Hematopoietic multipotent progenitor cell treated with erythropoietin and hydrocortisone succinate and interleukin-3 and kit ligand, for 6 days (in vitro differentiated cells): ENCODE data around the gene ZNF646.

Experiments used
- DNase-seq: peaks from one replicate; pipeline ENCODE4 v3.0.0-alpha.2; 2015

The ZNF646 gene

DNA sequence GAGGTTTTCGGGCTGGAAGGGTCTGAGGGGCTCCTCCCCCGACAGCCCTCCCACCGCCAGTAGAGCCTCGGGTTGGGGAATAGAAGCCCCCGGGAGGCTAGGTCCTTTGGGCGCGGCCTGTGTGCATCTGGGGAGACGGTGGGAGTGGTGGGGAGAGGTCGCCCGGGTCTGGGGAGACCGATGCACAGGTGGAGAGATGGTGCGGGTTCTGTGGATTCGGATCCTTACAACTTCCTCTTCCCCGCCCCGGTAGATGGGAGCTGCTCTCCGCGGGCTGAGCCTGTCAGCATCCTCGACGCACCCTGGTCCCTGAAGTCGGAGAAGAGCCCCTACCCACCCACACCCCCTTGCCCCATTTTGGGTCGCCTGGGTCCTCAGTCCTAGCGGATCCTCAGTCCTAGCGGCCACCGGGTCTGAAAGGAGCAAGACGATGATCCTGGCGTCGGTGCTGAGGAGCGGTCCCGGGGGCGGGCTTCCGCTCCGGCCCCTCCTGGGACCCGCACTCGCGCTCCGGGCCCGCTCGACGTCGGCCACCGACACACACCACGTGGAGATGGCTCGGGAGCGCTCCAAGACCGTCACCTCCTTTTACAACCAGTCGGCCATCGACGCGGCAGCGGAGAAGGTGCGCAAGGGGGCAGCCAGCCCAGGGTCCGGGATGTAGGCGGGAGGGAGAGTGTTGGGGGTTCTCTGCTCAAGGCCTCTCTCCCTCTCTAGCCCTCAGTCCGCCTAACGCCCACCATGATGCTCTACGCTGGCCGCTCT lies 34.8 kb downstream of the ZNF646 start:
- no peak for DNase-seq

DNA sequence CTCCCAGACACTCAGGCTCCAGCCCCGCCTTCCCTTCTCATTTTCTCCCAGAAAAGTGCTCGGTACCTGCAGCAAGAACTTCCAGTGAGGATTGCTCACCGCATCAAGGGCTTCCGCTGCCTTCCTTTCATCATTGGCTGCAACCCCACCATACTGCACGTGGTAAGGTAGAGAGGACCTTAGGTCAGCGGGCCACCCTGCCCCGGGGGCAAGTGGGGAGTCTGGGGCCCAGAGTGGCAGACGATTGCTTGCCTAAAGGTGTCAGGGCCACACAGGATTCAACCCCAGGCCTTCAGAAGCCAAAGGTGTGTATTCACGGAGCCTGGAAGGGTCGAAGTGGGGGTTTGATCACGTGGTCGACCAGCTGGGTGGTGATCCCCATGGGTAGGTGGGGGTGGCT lies 35.4 kb downstream of the ZNF646 start:
- DNase-seq: no peak

DNA sequence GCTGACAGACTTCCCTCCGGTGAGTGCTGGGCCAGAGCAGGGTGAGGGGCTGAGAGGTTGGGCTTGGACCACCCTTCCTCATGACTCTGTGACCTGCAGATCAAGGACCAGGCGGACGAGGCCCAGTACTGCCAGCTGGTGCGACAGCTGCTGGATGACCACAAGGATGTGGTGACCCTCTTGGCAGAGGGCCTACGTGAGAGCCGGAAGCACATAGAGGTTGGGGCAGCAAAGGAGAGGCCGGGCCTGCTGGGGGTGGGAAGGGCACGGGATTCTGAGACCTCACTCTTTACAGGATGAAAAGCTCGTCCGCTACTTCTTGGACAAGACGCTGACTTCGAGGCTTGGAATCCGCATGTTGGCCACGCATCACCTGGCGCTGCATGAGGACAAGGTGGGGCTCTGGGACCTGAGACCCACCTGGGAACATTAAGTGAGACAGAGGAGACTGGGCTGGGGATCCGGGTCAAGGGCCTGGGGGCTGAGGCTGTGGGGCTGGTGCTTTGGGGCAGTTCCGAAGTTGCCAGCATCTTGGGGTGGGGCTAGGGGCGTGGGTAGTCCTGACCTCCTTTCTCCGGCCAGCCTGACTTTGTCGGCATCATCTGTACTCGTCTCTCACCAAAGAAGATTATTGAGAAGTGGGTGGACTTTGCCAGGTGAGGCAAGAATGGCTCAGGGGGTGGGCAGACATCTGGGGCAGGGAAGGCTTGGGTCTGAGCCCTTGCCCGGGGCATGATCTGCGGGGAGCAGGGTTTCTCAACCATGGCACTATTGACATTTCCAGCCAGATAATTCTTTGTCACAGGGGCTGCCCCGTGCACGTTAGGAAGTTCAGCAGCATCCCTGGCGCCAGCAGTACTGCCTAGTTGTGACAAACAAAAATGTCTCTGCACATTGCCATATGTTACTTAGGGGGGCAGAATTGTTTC lies 36.1 kb downstream of the ZNF646 start:
- no peak for DNase-seq

DNA sequence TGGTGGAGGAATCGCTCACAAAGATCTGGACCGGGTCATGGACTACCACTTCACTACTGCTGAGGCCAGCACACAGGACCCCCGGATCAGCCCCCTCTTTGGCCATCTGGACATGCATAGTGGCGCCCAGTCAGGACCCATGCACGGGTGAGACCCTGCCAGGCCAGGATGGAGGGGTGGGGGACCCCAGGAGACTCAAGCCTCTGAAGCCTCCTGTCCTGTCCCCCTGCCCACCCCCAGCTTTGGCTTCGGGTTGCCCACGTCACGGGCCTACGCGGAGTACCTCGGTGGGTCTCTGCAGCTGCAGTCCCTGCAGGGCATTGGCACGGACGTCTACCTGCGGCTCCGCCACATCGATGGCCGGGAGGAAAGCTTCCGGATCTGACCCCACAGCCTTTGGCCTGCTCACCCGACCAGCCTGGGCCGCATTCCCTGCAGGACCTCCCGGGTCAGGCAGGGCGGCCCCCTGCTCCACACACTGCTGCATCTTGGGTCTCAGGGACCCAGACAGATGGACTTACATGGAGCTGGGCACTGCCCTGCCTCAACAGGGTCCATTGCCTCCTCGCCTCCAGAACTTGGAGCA lies 37.8 kb downstream of the ZNF646 start:
- DNase-seq: no peak

DNA sequence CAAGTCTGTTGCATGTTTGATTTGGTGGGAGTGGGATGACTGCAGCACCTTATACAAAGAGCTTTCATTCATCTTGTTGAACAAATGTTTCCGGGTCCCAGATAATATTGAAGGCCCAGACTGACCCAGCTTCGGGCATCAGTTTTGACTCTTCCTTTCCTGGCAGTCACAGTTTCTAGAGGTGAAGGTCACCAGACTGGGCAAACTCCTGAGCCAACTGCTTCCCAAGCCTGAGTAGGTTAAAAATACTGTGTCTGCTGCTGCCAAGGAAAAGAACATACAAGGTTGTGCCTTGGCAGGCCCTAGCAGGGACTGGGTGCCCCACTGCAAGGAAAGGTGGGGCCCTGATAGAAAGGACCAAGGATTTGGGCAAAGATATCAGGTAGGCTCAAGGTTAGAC lies 38.5 kb downstream of the ZNF646 start:
- no peak for DNase-seq

DNA sequence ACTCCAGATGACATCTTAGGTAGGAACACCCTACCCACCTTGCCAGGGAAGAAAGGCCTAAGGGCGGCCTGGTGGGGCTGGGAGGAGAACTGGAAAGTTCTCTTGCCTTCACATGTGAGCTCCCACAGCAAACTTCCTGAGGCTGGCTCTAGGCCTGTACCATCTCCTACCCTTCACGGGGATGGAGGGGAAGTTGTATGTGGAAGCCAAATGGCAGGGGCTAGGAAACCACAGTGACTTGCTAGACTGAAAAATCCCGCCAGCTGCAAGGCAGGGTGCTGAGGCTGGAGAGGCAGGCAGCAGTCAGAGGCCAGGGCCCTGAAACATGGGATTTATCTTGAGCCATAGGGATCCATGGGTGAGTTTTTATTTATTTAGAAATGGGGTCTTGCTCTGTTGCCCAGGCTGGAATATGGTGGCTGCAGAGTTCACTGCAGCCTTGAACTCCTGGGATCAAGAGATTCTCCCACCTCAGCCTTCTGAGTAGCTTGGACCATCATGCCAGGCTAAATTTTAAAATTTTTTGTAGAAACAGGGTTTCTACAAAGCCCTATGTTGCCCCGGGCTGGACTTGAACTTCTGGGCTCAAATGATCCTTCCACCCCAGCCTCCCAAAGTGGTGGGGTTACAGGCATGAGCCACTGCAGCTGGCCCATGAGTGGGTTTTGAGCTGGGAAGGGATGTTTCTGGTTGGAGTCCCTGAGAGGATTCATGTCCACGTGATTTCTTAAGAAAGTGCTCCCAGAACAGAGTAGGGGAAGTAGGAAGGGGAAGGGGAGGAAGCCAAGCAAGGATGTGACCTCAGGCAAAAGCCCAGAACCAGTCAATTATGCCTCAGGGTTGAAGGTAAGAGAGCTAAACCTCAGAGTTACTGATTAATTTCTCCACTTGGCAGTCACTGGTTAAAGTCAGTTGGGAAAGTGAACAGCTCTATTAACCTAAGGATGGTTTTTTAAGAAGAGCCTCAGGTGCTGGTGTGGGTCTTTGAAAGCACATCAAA lies 39.2 kb downstream of the ZNF646 start:
- peak; percentile 65 for DNase-seq

DNA sequence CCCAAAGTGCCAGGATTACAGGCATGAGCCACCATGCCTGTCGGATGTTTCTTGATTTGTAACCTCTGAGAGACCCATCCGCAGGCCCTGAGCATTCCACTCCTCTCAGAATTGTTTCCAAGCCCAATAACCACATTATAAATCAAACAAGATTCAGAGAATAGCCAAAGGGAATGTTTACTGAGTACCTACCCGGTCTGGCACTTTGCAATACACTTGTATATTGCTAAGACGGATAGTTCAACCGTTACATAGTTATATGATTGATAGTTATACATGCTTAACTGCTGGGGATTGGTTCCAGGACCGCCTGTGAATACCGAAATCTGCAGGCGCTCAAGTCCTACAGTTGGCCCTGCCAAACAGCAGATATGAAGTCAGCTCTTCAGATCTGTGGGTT lies 40.2 kb downstream of the ZNF646 start:
- DNase-seq: no peak

DNA sequence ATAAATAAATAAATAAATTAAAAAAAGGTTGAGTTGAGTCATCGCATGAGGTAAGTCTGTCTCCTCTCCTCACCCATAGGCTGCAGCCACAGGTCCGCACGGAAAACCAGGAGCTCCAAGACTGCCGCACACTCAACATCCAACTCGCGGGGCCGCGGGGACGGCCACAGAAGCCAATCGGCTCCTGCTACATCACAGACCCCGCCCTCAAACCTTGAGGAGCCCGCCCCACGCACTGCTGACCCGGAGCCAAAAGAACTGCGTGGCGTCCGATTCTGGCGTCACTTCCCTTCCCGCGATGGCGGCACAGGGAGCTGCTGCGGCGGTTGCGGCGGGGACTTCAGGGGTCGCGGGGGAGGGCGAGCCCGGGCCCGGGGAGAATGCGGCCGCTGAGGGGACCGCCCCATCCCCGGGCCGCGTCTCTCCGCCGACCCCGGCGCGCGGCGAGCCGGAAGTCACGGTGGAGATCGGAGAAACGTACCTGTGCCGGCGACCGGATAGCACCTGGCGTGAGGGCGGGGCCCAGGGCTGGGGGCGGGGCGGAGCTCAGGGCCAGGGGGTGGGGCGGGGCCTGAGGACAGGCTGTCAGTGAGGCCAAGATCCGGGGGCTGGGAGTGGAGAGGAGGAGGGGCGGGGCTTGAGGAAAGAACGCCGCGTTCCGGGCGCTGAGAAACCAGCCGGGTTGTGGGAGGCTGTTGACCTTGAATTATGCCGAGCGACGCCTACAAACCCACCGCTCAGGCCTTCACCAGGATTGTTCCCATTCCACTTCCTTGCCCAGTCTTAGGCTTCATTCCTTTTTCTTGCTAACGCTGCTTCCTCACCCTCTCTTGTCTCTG lies 43.4 kb downstream of the ZNF646 start, which contains the start of gene KAT8:
Gene KAT8 (plus strand): TSS at position 281 of the 839 bp plus-strand sequence. CDS start 18 bp downstream, at position 299.
- peak; percentile 100 for DNase-seq

DNA sequence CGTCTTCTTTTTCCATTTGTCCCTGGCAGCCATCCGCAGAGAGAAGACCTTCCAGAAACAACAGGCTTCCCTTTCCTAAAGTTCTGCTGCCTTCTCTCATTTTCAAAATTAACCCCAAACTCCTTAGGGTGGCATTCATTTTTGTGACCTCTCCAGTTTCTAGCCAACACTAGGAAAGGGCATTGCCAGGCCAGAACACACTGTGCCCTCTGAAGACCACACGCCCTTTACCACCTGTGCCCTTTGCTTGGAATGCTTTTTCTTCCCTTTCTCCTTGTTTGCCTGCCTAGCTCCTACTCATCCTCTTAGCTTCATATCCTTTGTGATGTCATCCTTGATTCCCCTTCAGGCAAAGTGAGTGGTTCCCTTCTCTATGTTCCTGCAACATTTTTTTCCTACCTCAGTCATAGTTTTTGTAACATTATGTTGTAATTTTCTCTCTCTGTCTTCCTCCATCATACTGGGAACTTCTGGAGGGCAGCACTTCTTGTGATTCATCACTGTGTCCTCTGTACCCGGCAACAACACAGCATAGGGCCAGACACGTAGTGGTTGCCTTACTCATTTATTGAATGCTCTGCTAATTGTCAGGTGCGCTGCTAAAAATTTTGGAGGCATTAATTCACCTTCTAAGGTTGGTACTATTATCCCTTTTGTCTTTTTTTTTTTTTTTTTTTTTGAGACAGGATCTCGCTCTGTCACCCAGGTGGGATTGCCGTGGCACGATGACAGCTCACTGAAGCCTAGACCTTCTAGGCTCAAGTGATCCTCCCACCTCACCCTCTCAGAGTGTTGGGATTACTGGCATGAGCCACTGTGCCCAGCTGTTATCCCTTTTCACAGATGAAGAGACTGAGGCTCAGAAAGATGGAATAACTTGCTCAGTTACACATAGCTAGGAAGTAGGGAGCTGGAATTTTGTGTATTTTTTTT lies 44.3 kb downstream of the ZNF646 start:
- peak; percentile 7 for DNase-seq

DNA sequence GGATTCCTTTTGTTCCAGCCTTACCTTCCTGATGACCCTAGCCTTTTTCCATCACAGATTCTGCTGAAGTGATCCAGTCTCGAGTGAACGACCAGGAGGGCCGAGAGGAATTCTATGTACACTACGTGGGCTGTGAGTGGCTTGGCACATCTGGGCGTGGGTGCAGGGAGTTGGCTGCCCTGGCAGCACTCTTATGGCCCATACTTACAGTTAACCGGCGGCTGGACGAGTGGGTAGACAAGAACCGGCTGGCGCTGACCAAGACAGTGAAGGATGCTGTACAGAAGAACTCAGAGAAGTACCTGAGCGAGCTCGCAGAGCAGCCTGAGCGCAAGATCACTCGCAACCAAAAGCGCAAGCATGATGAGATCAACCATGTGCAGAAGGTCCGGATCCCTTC lies 45.9 kb downstream of the ZNF646 start:
- no peak for DNase-seq

DNA sequence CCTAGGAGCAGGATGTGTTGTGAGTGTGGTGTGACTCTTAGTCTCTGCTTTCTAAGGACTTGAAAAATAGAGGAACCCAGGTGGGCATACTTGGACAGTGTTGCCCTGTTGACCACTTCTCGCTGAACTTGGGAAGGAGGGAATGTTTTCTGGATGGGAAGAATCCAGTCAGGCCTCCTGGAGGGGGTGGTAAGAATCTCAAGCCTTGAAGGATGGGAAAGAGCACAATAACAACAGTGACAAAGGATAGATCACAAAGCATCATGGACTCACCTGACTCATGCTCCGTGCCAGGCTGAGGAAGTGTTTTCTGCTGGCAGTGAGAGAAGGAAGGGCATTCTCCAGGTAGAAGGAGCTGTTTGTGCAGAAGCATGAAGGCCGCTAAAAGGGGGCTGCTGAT lies 51.6 kb downstream of the ZNF646 start:
- DNase-seq: no peak

DNA sequence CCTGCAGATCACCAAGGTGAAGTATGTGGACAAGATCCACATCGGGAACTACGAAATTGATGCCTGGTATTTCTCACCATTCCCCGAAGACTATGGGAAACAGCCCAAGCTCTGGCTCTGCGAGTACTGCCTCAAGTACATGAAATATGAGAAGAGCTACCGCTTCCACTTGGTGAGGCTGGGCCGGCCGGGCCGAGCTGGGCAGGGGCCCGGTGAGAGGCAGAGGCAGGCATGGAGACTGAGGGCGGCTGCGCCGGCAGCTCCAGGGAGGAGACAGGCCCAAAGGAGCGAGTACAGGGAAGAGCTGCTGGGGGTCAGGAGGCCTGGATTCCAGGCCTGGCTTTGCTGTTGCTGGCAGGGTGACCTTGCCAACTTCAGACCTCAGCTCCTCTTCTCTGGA lies 53.0 kb downstream of the ZNF646 start:
- DNase-seq: no peak

DNA sequence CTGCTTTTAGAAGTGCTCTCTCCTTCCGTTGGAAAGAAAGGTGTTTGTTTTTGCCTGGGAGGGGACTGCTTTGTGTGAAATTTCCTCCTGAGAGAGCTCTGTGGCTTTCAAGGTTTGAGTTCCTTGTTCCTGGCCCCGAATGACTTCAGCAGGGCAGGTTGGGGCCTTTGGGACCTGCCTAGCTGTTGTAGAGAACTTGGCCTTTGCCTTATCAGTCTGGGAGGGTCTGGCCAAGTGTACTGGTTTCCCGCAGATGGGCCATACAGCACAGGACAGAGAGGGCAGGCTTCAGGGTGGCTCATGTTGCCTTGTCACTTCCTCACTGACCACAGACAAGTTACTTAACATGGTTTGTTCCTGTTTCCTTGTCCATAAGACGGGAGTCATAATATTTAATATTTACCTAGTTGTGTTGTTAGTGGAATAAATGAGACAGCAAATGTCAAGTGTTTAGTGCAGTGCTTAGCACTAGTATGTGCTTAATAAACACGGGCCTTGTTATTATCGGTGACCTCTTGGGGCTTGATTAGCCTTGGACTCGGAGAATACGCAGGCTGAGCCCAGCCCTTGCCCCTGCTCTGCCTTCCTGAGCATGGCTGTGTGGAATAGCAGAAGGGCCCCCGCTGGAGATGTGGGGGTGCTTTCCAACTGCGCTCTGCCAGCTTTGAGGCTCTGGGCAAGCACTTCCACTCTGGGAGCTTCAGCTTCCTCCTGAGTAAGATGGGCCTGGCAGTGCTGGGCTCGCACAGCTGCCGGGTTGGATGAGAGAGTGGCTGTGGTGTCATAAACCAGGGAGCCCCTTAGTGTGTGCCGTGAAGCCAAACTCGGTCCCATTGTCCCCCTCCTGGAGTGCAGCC lies 54.7 kb downstream of the ZNF646 start:
- DNase-seq: peak; percentile 97

DNA sequence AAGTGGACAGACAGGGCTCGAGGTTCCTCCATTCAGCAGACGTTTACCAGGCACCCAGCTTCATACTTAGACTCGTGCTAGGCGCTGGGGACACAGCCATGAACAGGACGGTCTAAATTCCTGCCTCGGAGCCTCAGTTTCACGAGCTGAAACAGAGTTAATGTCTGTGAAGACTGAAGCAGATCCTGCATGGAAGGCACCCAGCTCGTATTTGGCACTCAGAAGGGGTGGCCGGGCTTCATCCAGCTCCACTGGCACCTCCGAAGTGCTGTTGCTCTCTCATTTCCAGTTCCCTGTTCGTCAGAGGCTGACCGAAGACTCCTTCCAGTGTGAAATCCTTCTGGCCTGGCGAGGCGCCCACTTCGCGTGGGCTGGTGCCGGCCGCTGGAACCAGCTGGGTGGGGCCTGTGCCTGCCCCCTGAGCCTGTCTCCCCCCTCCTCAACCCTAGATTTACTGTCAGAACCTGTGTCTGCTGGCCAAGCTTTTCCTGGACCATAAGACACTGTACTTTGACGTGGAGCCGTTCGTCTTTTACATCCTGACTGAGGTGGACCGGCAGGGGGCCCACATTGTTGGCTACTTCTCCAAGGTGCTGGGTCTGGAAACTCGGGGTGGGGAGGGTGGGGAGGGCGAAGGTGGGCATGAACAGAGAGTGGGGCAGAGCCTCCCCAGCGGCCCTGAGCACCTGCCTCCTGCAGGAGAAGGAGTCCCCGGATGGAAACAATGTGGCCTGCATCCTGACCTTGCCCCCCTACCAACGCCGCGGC lies 55.5 kb downstream of the ZNF646 start:
- peak; percentile 42 for DNase-seq

DNA sequence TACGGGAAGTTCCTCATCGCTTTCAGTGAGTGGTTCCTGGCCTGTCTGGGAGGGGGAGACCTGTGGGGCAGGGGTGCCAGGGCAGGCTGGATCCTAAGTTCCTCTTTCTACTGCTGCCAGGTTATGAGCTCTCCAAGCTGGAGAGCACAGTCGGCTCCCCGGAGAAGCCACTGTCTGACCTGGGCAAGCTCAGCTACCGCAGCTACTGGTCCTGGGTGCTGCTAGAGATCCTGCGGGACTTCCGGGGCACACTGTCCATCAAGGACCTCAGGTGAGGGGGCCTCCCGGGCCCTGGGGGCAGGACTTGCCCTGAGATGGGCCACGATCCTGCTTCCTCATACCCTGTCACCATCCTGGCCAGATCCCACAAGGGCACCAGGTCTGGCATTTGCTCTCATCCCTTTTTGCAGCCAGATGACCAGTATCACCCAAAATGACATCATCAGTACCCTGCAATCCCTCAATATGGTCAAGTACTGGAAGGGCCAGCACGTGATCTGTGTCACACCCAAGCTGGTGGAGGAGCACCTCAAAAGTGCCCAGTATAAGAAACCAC lies 56.2 kb downstream of the ZNF646 start:
- no peak for DNase-seq

DNA sequence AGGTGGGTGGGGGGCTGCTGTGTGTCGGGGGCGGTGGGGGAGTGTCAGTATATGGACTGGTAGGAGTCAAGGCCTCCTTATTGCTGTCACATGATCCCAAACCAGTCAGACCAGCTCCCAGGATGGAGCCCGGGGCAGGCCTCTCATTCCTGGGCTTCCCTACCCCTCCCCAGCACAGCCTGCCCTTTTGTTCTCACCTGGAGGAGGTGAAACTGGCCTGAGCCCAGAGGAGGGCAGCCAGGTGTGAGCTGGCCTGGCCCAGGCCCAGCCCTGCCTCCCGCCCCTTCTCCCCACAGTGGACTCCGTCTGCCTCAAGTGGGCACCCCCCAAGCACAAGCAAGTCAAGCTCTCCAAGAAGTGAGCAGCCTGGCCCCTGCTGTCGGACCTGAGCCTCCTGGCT lies 56.7 kb downstream of the ZNF646 start:
- no peak for DNase-seq

DNA sequence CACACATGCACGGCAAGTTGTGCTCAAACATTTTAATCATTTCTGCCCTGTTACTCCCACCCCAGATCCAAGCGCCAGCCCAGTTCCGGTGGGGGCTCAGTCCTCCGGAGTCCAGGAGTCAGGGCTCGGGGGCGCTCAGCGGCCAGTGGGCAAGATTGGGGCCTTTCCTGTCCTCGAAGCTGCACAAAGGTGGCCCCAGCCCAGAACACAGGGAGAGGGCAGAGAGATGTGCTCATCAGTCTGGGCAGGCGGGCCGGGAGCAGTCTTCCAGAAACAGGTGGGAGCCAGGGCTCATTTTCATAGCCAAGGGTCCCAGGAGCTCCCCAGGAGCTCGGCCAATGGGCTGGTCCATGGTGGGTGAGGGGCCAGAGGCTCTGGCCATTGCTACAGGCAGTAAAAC lies 57.2 kb downstream of the ZNF646 start:
- DNase-seq: no peak

DNA sequence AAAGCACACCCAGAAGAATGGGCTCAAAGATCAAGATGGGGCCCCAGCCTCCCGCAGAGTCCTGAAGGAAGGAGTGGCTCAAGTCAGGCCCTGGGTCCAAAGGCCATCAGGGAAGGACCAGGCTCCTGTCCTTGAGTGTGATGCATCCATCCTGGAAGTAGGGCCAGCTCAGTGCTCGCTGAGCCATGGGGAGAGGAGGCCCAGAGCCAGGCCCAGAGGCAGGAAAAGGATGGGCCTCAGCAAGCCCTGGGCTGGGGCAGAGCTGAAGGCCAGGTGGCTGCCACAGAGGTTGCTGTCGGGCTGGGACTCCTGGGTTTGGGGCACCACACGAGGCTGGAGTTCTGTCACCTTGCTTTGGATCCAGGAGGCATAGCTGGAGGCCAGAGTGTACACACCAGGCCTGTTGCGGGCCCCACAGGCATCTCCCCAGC lies 57.6 kb downstream of the ZNF646 start:
- no peak for DNase-seq
